HepG2 (cell line): Measurements from ENCODE around the gene SMARCB1. TPM values are rescaled to one million over a fixed set of nuclear protein-coding genes. Genes with fewer than 3 reads are reported as not detected.

Experiments used
- CBX1 ChIP-seq: IDR thresholded peaks from one replicate; pipeline ENCODE4 v1.6.1; 2016; ENCODE audit warnings: antibody characterized with exemption, low read depth
- CC2D1A ChIP-seq: sonication (generic); formaldehyde crosslinking; IDR thresholded peaks from 2 replicates; pipeline ENCODE4 v1.8.1; 2023; ENCODE audit warnings: mild to moderate bottlenecking, missing genetic modification reagents
- FOSL2 ChIP-seq: sonication (generic); formaldehyde crosslinking; IDR thresholded peaks from 2 replicates; pipeline ENCODE4 v1.4.0; 2020; ENCODE audit warnings: missing genetic modification reagents
- KDM2A ChIP-seq: sonication (generic); formaldehyde crosslinking; IDR thresholded peaks from 2 replicates; pipeline ENCODE4 v1.4.0; 2020; ENCODE audit warnings: low read depth, missing genetic modification reagents, borderline replicate concordance
- MIER3 ChIP-seq: IDR thresholded peaks from 2 replicates; pipeline ENCODE4 v1.6.1; 2016; ENCODE audit warnings: missing compliant biosample characterization, borderline replicate concordance
- SKI ChIP-seq: fragments of 450-650 bp; IDR thresholded peaks from one replicate; pipeline ENCODE4 v1.6.1; 2018; ENCODE audit warnings: mild to moderate bottlenecking; ENCODE audit not compliant: partially characterized antibody
- SP140L ChIP-seq: sonication (generic); formaldehyde crosslinking; IDR thresholded peaks from 2 replicates; pipeline ENCODE4 v1.4.0; 2020; ENCODE audit warnings: missing genetic modification reagents, borderline replicate concordance
- SRSF1 ChIP-seq: fragments of 200-400 bp; formaldehyde crosslinking; optimal IDR thresholded peaks from 2 replicates; pipeline ENCODE3; 2017; ENCODE audit warnings: mild to moderate bottlenecking, low read depth, low read length, moderate library complexity
- TGIF2 ChIP-seq: IDR thresholded peaks from 2 replicates; pipeline ENCODE4 v1.6.1; 2016; ENCODE audit warnings: control low read depth, missing compliant biosample characterization
- YEATS4 ChIP-seq: sonication (generic); formaldehyde crosslinking; IDR thresholded peaks from 2 replicates; pipeline ENCODE4 v1.4.0; 2020; ENCODE audit warnings: missing genetic modification reagents, borderline replicate concordance
- ZFP36 ChIP-seq: fragments of 150-350 bp; IDR thresholded peaks from 2 replicates; pipeline ENCODE4 v1.6.1; 2018; ENCODE audit warnings: borderline replicate concordance, low read length, low read depth; ENCODE audit not compliant: partially characterized antibody
- ZNF101 ChIP-seq: sonication (generic); formaldehyde crosslinking; IDR thresholded peaks from 2 replicates; pipeline ENCODE4 v1.4.0; 2020; ENCODE audit warnings: mild to moderate bottlenecking, low read depth, missing genetic modification reagents, borderline replicate concordance
- ZNF24 ChIP-seq: fragments of 450-650 bp; IDR thresholded peaks from 2 replicates; pipeline ENCODE4 v1.6.1; 2017; ENCODE audit warnings: antibody characterized with exemption, mild to moderate bottlenecking
- ZNF782 ChIP-seq: sonication (generic); formaldehyde crosslinking; IDR thresholded peaks from 2 replicates; pipeline ENCODE4 v1.4.0; 2020; ENCODE audit warnings: missing genetic modification reagents, mild to moderate bottlenecking, borderline replicate concordance
- ZNF788 ChIP-seq: sonication (generic); formaldehyde crosslinking; IDR thresholded peaks from 2 replicates; pipeline ENCODE4 v1.5.0; 2020; ENCODE audit warnings: mild to moderate bottlenecking, missing genetic modification reagents, borderline replicate concordance
- polyA plus RNA-seq, 8 experiments: library from polyadenylated mRNA; depleted of rRNA in 3 of 8; stranded (reverse) in 7 of 8; unstranded in 1 of 8; fragments of >200 nt; fragmentation: Illumina TruSeq in 4 of 8; extraction: Trizol in 4 of 8; gene quantifications; 2 replicates each; pipeline versions ENCODE4 v1.2.1 to v1.2.3, GENCODE V29; 2011 to 2016; ENCODE audit warnings: low read depth in 4 of 8, missing spikeins in 1 of 8, mixed read lengths in 1 of 8; ENCODE audit not compliant: insufficient read depth in 1 of 8
- total RNA-seq, 5 experiments: library from RNA; depleted of rRNA; stranded (reverse); fragments of >200 nt; fragmentation: Illumina TruSeq; extraction: Trizol; gene quantifications; 2 replicates each; pipeline ENCODE4 v1.2.3, GENCODE V29; 2016; ENCODE audit warnings: low read depth in 1 of 5
- TF ChIP-seq, protein P1 (sequence below): sonication (generic); formaldehyde crosslinking; IDR thresholded peaks from 2 replicates; pipeline ENCODE4 v1.4.0; 2020; ENCODE audit warnings: missing genetic modification reagents, borderline replicate concordance
- TF ChIP-seq, protein P2 (sequence below): sonication (generic); formaldehyde crosslinking; IDR thresholded peaks from 2 replicates; pipeline ENCODE4 v1.4.0; 2020; ENCODE audit warnings: missing genetic modification reagents, borderline replicate concordance
- TF ChIP-seq, protein P3 (sequence below): sonication (generic); formaldehyde crosslinking; IDR thresholded peaks from 2 replicates; pipeline ENCODE4 v1.5.0; 2020; ENCODE audit warnings: missing genetic modification reagents
- TF ChIP-seq, protein P4 (sequence below): IDR thresholded peaks from 2 replicates; pipeline ENCODE4 v1.6.1; 2012; ENCODE audit warnings: low read length, improper control_type of control experiment

SMARCB1 gene
- total and polyA plus RNA-seq, 2 of the 13 experiments (the other 11 are each of a cell fraction or from before 2014, with no cell fraction given), result 74.0 to 166 TPM

DNA sequence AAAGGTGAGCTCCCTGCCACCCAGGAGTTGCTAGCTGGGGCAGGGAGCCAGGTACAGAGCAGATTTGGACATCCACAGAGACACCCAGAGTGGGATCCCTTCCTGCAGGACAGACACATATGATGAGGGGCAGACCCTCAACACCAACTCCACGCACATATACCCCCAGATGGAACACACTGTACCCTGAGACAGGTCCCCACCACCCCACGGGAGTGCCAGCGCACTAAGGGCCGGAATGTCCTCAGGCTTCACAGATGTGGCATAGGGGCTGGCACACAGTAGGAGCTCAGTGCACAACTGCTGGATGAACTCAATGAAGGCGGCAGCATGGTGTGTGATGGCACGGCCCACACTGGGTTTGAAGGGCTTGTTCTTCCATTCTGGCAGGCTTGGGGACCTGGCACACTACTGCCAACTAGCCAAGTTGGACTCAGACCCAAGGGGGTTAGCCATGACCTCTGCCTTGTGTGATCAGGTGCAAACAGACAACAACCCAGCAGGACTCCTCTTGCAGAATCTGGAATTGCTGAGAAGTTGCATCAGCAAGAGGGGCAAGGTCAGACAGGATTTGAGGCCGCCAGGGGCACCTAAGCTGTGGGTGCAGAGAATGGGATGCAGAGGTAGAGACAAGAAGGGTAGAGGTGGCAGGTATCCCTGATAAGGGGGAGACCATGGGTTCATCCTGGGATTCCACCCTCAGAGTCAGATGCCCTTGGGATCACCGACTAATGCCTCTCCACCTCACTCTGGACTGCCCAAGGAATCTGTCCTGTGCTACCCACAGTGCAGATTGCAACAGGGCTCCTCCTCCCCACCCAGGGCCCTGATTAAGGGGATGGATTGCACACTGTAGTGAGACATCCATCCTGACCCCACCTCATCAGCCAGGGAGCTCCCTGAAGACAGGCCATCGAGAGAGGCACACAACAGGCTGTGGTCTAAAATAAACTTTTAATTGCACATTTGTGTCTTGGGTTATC, 21.6 kb upstream of the SMARCB1 start (continued):
- TF ChIP-seq, protein P1, sequence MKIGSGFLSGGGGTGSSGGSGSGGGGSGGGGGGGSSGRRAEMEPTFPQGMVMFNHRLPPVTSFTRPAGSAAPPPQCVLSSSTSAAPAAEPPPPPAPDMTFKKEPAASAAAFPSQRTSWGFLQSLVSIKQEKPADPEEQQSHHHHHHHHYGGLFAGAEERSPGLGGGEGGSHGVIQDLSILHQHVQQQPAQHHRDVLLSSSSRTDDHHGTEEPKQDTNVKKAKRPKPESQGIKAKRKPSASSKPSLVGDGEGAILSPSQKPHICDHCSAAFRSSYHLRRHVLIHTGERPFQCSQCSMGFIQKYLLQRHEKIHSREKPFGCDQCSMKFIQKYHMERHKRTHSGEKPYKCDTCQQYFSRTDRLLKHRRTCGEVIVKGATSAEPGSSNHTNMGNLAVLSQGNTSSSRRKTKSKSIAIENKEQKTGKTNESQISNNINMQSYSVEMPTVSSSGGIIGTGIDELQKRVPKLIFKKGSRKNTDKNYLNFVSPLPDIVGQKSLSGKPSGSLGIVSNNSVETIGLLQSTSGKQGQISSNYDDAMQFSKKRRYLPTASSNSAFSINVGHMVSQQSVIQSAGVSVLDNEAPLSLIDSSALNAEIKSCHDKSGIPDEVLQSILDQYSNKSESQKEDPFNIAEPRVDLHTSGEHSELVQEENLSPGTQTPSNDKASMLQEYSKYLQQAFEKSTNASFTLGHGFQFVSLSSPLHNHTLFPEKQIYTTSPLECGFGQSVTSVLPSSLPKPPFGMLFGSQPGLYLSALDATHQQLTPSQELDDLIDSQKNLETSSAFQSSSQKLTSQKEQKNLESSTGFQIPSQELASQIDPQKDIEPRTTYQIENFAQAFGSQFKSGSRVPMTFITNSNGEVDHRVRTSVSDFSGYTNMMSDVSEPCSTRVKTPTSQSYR (CRISPR knock-in tag), result no peak
- TF ChIP-seq FOSL2 (CRISPR knock-in tag) (peak; percentile 42; the same call in 1 of the 2 replicates), ZNF782 (no peak), KDM2A (CRISPR knock-in tag) (no peak), MIER3 (CRISPR knock-in tag) (no peak), SKI (peak; percentile 18), SRSF1 (no peak), ZFP36 (no peak), ZNF101 (no peak), ZNF788 (no peak), ZNF24 (no peak), TGIF2 (peak; percentile 34; the same call in 1 of the 2 replicates), CC2D1A (CRISPR knock-in tag) (no peak), SP140L (CRISPR knock-in tag) (no peak), CBX1 (no peak), YEATS4 (no peak)
- TF ChIP-seq, protein P2, sequence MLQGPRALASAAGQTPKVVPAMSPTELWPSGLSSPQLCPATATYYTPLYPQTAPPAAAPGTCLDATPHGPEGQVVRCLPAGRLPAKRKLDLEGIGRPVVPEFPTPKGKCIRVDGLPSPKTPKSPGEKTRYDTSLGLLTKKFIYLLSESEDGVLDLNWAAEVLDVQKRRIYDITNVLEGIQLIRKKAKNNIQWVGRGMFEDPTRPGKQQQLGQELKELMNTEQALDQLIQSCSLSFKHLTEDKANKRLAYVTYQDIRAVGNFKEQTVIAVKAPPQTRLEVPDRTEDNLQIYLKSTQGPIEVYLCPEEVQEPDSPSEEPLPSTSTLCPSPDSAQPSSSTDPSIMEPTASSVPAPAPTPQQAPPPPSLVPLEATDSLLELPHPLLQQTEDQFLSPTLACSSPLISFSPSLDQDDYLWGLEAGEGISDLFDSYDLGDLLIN, result no peak
- TF ChIP-seq, protein P3, sequence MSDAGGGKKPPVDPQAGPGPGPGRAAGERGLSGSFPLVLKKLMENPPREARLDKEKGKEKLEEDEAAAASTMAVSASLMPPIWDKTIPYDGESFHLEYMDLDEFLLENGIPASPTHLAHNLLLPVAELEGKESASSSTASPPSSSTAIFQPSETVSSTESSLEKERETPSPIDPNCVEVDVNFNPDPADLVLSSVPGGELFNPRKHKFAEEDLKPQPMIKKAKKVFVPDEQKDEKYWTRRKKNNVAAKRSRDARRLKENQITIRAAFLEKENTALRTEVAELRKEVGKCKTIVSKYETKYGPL (CRISPR knock-in tag), result no peak
- TF ChIP-seq, protein P4, sequence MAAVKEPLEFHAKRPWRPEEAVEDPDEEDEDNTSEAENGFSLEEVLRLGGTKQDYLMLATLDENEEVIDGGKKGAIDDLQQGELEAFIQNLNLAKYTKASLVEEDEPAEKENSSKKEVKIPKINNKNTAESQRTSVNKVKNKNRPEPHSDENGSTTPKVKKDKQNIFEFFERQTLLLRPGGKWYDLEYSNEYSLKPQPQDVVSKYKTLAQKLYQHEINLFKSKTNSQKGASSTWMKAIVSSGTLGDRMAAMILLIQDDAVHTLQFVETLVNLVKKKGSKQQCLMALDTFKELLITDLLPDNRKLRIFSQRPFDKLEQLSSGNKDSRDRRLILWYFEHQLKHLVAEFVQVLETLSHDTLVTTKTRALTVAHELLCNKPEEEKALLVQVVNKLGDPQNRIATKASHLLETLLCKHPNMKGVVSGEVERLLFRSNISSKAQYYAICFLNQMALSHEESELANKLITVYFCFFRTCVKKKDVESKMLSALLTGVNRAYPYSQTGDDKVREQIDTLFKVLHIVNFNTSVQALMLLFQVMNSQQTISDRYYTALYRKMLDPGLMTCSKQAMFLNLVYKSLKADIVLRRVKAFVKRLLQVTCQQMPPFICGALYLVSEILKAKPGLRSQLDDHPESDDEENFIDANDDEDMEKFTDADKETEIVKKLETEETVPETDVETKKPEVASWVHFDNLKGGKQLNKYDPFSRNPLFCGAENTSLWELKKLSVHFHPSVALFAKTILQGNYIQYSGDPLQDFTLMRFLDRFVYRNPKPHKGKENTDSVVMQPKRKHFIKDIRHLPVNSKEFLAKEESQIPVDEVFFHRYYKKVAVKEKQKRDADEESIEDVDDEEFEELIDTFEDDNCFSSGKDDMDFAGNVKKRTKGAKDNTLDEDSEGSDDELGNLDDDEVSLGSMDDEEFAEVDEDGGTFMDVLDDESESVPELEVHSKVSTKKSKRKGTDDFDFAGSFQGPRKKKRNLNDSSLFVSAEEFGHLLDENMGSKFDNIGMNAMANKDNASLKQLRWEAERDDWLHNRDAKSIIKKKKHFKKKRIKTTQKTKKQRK, result no peak
